Embryonic facial prominence (tissue), 1 donor: ENCODE data around the gene OAS3.
"Not testable (repeated sequence)": the region's sequence is repeated elsewhere in the genome, so short reads cannot be mapped to it uniquely, and the experiment has no call there.

Source experiments
- DNase-seq: peaks from one replicate; pipeline ENCODE4 v3.0.0-alpha.2; 2016; ENCODE audit errors: extremely low spot score

OAS3 gene

DNA sequence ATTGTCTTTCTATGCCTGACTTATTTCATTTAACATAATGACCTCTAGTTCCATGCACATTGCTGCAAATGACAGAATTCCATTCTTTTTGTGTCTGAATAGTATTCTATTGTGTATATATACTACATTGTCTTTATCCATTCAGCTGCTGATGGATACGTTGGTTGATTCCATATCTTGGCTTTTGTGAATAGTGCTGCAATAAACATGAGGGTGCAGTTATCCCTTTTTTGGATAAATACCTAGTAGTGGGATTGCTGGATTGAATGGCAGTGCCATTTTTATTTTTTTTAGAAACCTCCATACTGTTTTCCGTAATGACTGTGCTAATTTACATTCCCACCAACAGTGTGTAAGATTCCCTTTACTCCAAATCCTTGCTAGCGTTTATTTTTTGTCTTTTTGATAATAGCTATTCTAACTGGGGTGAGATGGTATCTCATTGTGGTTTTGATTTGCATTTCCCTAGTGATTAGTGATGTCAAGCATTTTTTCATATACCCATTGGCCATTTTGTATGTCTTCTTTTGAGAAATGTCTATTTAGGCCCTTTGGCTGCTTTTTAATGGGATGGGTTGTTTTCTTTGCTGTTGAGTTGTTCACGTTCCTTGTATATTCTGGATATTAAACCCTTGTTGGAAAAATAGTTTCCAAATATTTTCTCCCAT, 42.4 kb downstream of the OAS3 start:
- DNase-seq = no peak

DNA sequence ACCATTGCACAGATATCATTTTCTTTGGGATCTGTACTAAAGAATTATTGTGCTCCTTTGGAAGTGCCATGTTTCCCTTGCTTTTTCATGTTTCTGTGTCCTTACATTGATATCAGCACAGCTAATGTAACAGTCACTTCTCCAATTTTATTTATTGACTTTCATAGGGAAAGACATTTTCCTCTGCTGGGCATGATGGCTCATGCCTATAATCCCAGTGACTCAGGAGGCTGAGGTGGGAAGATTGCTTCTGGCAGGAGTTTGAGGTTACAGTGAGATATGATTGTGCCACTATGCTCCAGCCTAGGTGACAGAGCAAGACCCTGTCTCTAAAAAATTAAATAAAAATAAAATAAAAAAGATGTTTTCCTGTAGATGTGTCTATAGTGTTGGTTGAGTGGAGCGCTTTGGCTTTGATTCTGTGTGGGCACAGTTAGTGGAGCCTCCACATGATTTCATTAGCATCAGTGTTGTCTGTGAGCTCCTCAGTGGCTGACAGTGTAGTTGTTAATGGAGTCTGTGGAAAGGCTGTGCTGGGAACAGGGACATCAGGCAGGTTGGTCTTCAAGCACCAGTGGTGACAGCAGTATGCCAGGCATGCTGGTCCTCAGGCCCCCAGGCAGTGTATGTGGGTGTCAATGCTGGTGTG, 47.5 kb downstream of the OAS3 start:
- DNase-seq = no peak

DNA sequence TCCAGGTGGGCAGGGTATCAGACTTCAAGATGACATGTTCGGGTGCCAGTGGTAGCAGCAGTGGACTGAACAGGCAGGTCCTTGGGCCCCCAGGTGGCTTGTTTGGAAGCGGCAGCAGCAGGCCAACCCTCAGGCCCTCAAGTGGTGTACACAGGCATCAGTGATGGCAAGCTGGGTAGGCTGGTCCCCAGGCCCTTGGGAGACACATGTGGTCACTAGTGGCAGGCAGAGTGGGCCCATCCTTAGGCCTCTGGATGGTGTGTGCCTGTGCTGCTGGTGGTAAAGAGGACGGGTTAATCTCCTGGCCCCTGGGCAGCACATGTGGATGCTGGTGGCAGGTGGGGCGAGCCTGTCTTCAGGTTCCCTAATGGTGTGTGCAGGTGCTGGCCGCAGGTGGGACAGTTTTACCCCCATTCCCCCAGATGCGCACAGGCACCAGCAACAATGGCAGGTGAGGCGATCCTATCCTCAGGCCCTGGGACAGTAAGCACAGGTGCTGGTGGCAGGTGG, 48.1 kb downstream of the OAS3 start:
- no peak for DNase-seq

DNA sequence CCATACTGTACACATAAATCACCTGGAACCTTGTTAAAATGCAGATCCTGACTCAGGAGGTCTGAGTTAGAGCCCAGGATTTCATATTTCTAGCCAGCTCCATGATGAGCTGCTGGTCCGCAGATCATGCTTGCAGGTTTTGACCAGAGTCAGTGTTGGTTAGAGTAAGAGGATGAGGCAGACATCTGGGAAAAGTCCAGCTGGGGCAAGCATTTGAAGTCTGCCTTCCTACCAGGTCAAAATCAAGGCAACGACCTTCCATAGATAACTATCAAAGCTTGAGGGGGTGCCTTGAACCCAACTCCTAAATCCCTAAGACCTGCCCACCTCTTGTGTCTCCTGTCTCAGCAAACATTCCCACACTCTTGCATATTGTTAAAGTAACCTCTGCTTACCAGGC, 49.3 kb downstream of the OAS3 start:
- no peak for DNase-seq

DNA sequence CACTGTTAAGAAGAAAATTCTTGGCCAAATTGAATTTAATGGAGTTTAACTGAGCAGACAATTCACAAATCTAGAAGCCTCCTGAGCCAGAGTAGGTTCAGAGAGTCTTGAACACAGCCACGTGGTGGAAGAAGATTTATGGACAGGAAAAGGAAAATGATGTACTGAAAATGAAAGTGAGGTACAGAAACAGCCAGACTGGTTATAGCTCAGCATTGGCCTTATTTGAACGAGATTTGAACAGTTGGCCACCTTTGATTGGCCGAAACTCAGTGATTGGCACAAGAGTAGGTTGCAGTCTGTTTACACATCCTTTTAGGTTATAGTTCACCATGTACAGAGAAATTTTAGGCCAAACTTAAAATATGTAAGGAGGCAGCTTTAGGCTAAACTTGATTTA, 50.0 kb downstream of the OAS3 start:
- DNase-seq = no peak

DNA sequence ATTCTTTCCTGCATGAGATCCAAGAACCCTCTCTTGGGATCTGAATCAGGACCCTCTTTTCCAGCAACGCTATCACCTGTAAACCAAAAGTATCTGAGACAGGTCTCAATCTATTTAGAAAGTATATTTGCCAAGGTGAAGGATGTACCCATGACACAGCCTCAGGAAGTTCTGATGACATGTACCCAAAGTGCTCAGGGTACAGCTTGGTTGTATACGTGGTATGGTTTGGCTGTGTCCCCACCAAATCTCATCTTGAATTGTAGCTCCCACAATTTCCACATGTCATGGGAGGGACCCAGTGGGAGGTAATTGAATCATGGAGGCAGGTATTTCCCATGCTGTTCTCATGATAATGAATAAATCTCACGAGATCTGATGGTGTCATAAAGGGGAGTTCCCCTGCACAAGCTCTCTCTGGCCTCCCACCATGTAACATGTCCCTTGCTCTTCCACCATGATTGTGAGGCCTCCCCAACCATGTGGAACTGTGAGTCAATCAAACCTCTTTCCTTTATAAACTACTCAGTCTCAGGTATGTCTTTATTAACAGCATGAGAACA, 50.6 kb downstream of the OAS3 start:
- DNase-seq = not testable (repeated sequence)

DNA sequence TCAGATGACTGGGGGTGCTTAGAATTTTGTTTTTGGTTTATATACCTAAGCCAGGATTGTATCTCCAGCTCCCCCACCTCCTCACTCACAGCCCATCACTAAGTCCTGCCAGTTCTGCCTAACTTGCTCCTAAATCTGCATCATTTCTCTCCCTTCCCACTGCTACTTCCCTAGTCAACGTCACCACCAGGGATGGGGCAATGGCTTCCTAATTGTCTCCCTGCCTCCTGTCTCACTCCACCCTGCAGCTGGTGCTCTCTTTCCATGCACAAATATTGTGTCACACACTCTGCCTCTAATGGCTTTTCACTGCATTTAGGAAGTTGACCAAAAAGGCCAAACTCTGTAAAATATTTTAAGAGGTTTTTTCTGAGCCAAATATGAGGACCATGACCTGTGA, 51.5 kb downstream of the OAS3 start:
- DNase-seq = no peak

DNA sequence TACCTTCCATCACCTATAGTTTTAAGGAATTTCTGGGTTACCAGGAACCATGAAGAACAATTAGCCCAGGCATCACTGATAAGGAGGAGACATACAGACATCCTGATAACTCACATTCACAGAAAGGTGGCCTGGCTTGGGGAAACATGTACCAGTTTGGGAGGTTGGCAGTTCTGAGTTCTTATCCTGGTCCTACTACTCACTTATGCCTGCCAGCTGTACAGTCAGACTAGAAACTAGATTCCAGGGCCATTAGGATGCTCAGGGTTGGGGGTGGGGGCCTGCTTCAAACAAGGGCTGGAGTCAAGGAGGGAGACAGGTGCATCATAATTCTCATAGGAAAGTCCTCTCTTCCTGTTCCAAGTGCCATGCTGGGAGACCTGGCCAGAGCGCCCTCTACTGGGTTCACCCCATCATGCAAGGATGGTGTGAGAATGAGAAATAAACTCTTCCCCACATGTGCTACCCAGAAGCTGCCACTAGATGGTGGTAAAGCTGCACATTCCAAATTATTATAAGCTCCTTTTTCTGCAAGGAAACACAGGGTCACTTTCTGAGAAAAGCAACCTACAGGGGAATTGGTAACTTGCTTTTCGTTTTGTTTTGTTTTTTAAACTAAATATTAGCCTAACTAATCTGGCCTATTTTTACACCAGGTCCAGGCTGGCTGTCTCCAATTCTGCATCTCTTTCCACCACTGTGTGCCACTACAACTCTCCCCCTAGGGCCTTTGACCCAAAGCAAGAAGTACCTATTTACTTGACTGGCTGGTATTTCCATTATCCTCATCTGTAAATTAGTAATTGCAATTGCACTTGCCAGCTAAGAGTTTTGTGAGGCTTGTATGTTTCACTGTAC, 54.5 kb downstream of the OAS3 start:
- DNase-seq = no peak

DNA sequence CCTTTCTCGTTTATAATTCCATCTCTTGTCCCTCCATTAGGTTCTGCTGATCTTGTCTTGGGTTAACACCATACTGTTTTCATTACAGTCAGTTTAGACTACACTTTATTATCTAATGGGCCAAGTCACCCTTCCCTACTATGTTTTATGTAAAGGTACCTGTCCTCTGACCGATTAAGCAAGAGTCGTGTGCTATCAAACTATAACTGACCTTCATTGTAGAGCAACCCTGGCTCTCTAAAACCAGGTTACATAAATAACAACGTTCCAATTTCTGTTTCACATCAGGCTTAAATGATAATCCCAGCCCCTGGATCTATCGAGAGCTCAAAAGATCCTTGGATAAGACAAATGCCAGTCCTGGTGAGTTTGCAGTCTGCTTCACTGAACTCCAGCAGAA, 56.7 kb downstream of the OAS3 start:
- no peak for DNase-seq

DNA sequence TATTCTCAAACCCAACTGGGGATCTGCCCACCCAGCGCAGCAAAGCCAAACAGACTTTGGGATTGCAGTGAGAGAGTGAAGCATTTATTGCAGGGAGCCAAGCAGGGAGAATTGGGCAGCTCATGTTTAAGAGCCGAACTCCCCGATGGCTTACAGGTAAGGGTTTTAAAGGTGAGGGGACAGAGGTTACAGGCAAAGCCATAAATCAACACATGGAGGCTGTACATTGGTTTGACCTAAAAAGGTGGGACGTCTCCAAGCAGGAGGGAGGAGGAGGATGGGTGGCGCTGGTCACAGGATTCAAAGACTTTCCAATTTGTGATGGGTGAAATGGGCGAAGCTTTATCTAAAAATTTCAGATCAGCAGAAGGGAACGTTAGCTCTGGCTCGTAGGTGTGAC, 58.2 kb downstream of the OAS3 start:
- no peak for DNase-seq

DNA sequence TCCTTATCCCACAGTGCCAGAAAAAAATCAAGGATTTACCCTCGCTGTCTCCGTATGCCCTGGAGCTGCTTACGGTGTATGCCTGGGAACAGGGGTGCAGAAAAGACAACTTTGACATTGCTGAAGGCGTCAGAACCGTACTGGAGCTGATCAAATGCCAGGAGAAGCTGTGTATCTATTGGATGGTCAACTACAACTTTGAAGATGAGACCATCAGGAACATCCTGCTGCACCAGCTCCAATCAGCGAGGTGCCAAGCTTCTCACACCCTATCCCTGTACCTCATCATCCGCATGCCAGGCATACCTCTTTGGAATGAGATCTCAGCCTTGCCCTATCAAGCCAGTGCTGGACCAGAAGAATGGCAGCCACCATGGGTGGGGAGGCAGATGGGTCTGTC, 59.2 kb downstream of the OAS3 start:
- DNase-seq = no peak

DNA sequence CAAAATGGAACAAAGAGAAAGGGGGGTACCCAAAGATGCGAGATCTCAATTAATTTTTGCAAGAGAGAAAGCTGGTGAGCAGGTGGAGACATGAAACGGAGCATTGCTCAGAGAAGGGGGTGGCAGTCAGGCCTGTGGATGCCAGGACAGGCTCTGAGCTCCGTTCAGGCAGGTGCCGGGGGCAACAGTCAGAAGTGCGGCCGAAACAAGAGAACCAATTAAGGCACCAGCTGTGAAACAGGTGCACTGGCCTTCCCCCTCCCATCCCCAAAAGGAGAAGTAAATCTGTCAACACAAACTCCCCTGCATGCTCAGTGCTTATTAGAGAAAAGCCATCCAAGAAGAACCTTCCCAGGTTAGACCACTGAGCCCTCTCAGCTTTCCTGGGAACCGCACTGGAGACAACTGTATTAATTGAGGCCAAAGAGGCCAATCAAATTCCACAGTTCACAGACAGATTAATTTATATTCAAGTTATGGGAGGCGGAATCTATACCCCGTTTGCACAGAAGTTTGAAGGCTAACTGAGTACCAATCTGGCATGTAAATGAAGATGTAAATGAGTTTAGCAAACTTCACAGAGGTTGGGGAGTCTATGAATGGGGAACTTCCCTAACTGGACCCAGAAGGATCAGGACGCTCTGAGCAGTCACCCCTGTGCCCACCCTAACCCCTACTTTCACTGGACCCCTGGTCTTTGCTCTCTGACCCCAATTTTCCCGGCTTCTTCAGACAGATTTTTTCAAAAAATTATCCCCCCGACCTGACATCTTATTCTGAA, 60.9 kb downstream of the OAS3 start:
- DNase-seq = no peak

DNA sequence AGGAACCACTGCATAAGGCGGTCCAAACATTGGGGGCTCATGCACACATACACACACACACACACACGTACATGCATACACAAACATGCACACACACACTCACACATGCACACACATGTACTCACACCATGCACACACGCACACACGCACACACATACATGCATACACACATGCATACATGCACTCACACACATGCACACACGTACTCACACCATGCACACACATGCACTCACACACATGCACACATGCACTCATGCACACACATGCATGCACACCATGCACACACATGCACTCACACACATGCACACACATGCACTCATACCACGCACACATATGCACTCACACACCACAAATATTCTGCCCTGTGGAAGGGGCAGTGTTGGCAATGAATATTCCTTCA, 62.2 kb downstream of the OAS3 start:
- no peak for DNase-seq

DNA sequence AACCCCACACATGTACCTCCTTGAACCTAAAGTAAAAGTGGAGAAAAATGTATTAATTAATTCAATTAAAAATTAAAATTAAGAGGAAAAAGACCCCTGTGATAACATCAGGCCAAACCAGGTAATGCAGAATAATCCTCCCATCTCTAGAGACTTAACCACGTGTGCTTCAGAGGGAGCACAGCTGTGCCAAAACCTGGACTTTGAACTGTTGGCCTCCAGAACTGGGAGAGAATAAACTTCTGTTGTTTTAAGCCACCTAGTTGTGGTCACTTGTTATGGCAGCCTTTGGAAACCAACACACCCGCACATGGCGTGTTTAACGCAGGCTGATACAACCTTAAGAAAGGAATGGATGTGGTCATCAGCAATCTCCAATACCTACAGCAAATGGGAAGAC, 63.9 kb downstream of the OAS3 start:
- no peak for DNase-seq

DNA sequence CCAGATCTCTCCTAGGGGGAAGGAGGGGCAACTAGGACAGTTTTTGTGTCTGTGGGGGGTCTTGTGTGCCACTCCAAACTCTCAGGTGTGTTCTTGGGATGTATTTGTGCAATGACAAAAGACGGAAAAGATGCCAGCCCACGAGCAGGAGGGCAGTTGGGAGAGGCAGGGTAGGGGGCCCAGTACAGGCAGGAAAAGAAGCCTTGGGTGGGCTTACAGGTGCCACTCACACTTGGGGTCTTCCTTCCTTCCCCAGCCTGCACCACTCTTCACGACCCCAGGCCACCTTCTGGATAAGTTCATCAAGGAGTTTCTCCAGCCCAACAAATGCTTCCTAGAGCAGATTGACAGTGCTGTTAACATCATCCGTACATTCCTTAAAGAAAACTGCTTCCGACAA, 64.4 kb downstream of the OAS3 start:
- no peak for DNase-seq

DNA sequence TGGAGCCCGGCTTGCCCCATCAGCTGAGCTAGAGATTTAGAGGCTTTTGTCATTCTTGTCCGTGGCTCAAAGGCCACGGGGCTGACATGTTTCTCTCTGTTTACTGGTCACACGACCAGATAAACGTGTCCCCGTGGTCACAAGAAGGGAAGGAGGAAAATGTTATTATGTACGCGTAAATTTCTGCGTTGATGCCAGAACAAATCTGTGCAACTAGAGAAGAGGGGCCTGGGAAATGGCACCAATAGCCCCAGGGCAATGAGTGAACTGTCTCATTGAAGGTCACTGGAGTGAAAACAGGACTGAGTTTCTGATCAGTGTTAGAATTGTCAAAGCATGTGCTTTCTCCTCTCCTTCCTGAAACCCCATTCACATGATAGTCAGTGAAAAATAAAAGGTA, 65.4 kb downstream of the OAS3 start:
- DNase-seq = no peak

DNA sequence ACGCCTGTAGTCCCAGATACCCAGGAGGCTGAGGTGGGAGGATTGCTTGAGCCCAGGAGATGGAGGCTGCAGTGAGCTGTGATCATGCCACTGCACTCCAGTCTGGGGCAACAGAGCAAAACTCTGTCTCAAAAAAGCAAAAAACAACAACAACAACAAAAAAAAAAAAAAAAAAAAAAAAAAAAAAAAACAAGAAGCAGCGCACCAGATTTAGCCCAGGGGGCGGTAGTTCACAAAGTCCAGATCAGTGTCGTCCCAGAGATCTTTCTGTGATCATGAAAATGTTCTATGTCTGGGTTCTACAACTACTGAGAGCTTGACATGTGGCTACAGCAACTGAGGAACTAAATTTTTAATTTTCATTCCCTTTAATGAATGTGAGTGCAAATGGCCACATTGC, 67.5 kb downstream of the OAS3 start:
- DNase-seq = no peak

DNA sequence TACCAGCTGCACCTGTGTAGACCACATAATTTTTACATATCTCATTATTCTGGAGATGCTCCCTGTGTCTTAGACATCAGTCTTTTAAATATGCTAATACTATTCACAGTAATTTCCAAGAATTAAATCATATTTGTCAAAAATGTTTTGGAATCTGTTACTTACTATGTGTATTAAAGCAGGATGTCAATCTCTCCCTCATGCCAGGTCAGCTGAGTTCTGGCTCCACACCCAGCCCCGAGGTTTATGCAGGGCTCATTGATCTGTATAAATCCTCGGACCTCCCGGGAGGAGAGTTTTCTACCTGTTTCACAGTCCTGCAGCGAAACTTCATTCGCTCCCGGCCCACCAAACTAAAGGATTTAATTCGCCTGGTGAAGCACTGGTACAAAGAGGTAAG, 67.9 kb downstream of the OAS3 start:
- no peak for DNase-seq

DNA sequence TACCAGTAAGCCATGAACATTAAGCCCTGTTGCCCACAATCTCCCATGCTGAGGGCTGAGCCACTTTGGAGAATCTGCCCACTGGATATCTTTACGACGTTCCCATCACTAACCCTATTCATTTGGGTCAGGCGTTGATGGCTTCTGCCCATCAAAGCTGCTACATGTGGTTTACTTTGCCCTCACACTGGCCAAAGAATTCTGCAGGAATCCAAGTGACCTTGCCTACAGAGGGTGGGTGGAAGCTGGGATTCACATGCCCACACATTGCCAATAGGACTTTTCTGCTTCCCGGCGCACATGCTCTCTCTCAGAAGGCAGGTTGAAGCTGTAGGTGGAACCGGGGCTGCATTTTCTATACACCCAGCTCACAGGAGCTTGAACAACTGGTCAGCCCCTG, 68.4 kb downstream of the OAS3 start:
- no peak for DNase-seq

DNA sequence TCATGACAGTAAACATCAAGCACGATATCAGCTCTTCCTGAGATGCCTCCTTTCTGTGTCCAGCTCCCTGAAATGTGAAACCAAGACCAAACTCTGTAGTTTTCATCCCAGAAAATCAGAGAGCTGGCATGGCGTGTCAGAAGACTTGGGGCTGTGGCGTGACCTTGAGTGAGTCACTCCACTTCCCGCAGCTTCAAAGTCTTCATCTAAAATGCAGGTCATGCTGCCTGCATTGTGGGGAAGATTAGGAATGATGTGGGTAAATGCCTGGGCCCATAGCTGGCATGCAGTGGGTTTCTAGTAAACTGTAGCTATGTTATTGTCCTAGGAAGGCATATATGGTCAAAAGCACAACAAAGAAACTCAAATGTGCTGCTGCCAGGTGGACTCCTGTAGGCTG, 68.9 kb downstream of the OAS3 start:
- DNase-seq = no peak

DNA sequence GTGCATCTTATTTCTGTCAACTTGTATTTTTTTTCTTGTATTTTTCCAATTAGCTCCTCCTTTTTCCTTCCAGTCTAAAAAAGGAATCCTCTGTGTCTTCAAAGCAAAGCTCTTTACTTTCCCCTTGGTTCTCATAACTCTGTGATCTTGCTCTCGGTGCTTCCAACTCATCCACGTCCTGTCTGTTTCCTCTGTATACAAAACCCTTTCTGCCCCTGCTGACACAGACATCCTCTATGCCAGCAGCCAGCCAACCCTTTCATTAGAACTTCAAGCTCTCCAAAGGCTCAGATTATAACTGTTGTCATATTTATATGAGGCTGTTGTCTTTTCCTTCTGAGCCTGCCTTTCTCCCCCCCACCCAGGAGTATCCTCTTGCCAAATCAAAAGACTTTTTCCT, 72.4 kb downstream of the OAS3 start:
- DNase-seq = no peak

DNA sequence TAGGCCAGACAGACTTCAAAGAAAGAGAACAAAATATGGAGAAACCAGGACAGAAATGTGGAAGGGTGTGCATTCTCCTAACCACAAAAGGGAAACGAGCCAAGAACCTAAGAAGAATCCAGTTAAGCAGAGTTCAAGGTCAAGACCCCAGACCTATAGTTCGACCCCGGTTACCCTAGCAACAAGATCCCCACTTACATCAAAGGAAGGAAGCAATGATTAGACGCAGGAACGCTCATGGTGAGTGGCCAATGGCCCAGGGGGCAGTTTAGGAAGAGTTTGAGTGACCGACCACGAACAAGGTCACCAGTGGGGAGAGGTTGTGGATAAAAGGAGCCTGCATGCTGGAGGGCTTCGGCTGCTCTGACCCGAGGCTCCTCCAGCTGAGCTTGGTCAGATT, 76.3 kb downstream of the OAS3 start:
- DNase-seq = no peak
